ENCODE data around the gene EYA2.
A peak's percentile ranks its signal among the peaks of the same experiment; 100 is the strongest.

The EYA2 gene

GRCh38 chr20:46978951-46979491 lies 84.4 kb downstream of the EYA2 start:
- DNase-seq (ENCODE audit: low read depth in 2 of 2), result no peak

- no peak for DNase-seq (ENCODE audit: low read depth in 2 of 2)
Observed at GRCh38 chr20:46979603-46980241, 85.1 kb downstream of the EYA2 start.

DNA sequence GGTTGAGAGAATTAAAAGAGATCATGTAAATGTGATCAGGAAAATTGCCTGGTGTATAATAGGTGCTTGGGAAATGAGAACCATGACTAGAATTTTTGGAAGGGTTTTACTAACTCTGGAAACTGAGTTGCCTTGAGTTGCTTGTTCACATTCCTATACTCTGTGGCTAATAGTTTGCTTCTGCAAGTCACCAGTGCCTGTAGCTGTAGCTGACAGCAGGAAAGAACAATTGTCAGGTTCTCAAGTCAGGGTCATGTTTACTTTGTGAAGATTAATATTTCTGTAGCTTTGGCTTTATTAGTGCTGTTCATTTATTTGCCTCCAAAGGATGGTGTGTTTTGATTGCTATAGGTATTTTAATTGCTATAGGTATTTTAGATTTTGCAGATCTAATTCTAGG lies 86.5 kb downstream of the EYA2 start:
- DNase-seq (ENCODE audit: low read depth in 2 of 2), result no peak

DNA sequence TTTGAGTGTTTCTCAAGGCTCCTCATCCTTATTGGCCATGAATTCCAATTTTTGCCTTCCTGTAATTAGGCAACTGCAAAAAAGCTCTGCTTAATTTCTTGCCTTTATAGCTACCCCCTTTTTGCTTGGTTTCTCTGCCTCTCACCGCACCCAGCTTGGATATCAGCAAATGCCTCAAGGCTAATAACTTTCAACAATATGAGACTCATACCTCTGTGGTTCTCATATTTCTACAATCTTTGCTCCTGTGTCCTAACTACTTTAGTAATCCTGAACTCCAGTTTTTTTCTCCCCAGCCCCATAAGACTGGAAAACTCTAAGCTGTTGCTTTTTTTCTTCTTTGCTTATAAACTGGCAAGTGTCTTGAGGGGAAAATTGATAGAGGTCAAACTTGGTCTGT lies 88.8 kb downstream of the EYA2 start:
- no peak for DNase-seq (ENCODE audit: low read depth in 2 of 2)

- no peak for DNase-seq (ENCODE audit: low read depth in 2 of 2)
Observed at GRCh38 chr20:46984405-46984804, 89.8 kb downstream of the EYA2 start.

DNA sequence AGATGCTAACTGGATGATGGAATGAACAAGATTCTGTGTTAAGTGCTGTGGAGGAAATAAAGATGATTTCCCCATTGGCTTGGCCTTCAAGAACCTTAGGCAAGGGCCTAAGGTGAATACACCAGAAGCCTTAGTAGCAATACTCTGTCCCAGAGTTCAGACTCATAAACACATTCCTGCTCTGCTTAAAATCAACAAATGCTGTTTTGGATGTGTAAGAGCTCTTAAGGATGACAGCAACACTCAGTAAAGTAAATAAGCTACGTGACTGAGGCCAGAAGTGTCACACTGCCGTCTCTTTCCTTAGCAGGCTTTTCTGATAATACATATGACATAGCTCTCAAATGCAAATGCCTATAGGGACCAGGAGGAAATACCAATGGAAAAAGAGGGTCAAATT lies 90.6 kb downstream of the EYA2 start:
- DNase-seq (ENCODE audit: low read depth in 2 of 2), result no peak

GRCh38 chr20:46985671-46986070 lies 91.0 kb downstream of the EYA2 start:
- no peak for DNase-seq (ENCODE audit: low read depth in 2 of 2)

- no peak for DNase-seq (ENCODE audit: low read depth in 2 of 2)
Observed at GRCh38 chr20:46987001-46987400, 92.4 kb downstream of the EYA2 start.

GRCh38 chr20:46990017-46990595 lies 95.5 kb downstream of the EYA2 start:
- DNase-seq (ENCODE audit: low read depth in 2 of 2), result no peak

DNA sequence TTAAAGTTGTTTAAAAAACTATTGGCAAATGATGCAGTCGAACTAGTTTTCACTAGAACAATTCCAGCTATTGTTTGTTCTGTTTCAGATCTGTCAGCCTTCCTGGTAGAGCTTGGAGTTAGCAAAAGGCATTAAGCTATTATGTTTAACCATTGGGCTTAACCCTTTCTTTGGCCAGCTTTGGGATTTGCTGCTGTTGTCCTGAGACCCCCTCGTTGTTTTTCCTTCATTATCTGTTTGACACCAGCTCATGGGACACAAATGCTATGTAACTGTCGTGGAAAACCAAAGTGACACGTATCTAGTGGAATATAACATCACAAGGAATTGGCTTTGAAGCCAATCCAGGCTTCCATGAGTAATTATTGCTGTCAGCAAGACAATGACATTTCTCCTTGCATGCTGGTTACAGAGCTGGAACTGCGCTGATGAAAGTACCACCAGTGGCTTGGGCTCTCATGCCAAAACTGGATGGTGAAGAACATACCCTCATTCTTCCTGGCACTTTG lies 96.0 kb downstream of the EYA2 start:
- no peak for DNase-seq (ENCODE audit: low read depth in 2 of 2)

- DNase-seq (ENCODE audit: low read depth in 2 of 2), result no peak
Observed at GRCh38 chr20:46991168-46991567, 96.5 kb downstream of the EYA2 start.

- no peak for DNase-seq (ENCODE audit: low read depth in 2 of 2)
Observed at GRCh38 chr20:46991880-46992639, 97.4 kb downstream of the EYA2 start.

DNA sequence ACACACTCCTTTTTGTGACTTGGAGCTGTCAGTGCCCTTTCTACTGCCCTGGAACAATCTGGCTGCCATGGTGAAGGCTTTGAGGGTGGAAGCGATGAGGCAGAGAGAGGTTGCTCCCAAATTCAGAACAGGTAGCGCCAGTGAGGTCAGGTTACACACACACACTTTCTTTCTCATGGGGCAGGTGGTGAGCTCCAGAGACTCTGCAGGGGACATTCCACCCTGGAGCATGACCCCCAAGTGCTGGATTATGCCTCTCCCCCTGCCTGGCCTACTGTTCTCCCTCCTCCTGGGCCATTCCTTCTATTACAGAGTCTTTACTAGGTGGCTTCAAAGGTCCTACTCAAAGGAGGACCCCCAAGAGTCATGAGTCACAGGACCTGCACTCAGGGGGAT lies 98.0 kb downstream of the EYA2 start:
- no peak for DNase-seq (ENCODE audit: low read depth in 2 of 2)

- DNase-seq (ENCODE audit: low read depth in 2 of 2), result no peak
Observed at GRCh38 chr20:46993465-46994095, 98.9 kb downstream of the EYA2 start.

DNA sequence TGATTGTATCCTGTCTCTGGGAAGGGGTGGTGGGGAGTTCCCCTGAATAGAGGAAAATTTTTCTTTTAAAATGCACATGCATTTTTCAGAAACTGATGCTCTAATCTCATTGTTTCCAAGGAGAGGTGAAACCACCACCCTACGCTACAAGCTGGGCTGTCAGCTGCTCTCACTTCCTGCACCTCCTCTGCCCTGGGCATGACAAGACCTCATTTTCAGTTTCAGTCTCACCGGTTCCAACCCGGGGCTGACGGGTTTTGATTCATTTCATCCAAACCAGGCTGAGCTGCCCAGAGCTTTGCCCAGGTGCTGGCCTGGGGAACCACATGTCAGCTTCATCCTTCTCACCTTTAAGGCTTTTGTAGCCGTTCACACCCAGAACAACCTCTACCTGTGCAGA lies 99.7 kb downstream of the EYA2 start:
- peak in 1 of 2 donors; percentile 5 for DNase-seq (ENCODE audit: low read depth in 2 of 2)

DNA sequence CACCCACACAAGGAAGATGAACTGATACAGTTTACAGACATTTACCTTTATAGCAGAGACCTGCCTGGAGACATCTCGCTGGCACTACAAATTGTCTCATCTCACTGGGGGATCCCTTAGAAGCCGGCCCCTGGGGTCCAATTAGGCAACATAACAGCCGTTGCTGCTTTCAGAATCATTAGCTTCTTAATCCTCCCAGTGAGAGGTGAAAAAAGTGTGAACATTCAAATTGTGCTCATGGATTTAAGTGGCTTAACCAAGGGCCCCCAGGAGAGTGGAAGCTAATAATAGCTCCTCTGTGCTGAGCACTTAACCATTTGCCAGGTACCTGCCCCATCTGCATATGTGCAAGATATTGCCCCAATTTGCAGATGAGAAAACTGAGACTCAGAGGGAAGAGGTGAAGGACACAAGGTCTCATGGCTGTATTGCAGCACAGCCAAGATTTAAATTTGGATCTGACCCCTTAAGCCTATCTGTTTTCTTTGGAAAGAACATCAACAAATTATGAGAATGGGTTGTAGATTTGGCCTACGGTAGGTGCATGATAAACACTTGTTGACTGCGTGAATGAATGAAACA lies 101.0 kb downstream of the EYA2 start:
- DNase-seq (ENCODE audit: low read depth in 2 of 2), result no peak

DNA sequence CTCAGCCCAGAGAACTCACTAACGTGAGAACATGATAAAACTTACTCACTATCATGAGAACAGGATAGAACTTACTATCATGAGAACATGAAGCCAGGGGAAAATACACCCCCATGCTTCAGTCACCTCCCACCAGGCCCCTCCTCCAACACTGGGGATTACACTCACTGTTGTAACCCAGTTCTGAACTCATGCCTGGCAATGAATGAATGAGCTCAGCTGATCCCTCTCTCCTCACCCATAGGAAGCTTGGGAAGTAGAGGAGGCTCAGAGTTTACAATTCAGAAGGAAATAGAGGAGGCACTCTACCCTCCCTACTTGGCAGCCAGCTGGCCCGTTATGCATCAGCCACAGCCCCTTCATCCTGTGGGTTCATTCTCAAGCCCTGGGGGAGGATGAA lies 102.5 kb downstream of the EYA2 start:
- DNase-seq (ENCODE audit: low read depth in 2 of 2), result no peak

GRCh38 chr20:46998477-46999240 lies 104.0 kb downstream of the EYA2 start:
- DNase-seq (ENCODE audit: low read depth in 2 of 2), result no peak

DNA sequence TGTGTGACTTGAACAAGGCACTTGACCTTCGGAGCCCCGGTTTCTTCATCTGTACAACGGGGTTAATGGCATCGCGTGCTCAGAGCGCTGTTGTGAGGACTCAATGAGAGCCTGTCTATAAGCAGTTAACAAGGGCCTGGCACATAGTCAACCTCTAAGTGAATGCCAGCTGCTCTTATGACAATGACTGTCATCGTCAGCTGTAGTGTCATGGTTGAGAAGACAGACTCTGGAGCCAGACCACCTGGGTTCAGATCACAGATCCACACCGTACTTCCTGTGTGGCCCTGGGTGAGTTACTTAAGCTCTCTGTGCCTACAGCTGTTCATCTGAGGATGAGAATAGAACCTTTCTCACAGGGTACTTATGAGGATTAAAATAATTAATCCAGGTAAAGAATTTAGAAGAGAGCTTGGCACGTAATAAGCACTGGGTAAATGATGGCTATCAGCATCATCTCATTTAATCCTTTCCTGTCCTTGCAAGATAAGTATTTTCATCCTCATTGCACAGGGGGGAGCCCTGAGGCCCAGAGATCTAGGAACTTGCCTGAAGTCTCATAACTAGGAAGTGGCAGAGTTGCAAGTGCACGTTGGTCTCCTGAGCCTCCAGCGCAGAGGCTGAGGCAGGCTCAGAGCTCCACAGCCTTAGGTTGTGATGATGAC lies 105.3 kb downstream of the EYA2 start:
- no peak for DNase-seq (ENCODE audit: low read depth in 2 of 2)

DNA sequence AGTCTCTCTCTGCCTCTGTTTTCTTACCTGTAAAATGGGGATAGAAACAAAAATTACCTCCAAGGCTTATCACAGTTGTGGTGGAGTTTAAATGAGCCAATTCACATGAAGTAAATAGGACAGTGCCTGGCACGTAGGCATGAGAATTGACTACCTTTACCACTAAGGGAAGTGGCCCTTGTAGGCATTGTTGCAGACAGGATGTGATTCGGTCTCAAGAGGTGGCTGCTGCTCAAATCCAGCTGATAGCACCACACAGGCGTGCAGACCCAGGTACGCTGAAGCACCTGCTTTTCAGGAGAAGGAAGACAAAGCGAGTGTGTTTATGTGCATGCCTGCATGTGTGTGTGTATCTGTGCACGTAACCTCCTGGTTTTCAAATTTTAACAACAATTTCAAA lies 108.6 kb downstream of the EYA2 start:
- DNase-seq (ENCODE audit: low read depth in 2 of 2), result no peak

GRCh38 chr20:47004179-47004578 lies 109.5 kb downstream of the EYA2 start:
- no peak for DNase-seq (ENCODE audit: low read depth in 2 of 2)

All from stimulated activated CD8-positive, alpha-beta memory T cell treated with anti-CD3 and anti-CD28 coated beads, Interleukin-15, amount 100 ng/mL, for 4 hours (primary cell).